ENCODE data around the gene ECHDC3. TPM values are rescaled to one million over a fixed set of nuclear protein-coding genes. Genes with fewer than 3 reads are reported as not detected.
A peak's percentile ranks its signal among the peaks of the same experiment; 100 is the strongest.

ECHDC3 gene
- total and polyA plus RNA-seq, 10 of the 15 experiments (the other 5 are each of a cell fraction or from before 2014, with no cell fraction given): 0.16 to 10.0 (median 6.0) TPM

GRCh38 chr10:11743461-11744338, 1.5 kb downstream of the ECHDC3 start (continued):
- TF ChIP-seq YY1 (IDR thresholded peaks at IDR 0.05; ENCODE audit: low read depth, low read length) (no peak), NFXL1 (IDR thresholded peaks at IDR 0.05; ENCODE audit: borderline replicate concordance) (no peak), TARDBP (IDR thresholded peaks at IDR 0.05; ENCODE audit: borderline replicate concordance) (no peak), SMC3 (IDR thresholded peaks at IDR 0.05; ENCODE audit: borderline replicate concordance, low read length) (no peak), ATF2 (IDR thresholded peaks at IDR 0.05; ENCODE audit: low read length) (no peak), FOXK2 (IDR thresholded peaks at IDR 0.05) (no peak), IKZF1 (conservative IDR thresholded peaks at IDR 0.05) (no peak), SREBF2 (IDR thresholded peaks at IDR 0.05; ENCODE audit: low read length) (no peak), BRCA1 (IDR thresholded peaks at IDR 0.05; ENCODE audit: low read depth, low read length) (no peak)

GRCh38 chr10:11745045-11745444, 2.9 kb downstream of the ECHDC3 start:
- Histone ChIP-seq H3K4me2 (ENCODE audit: control insufficient read depth, insufficient read depth) (no peak overlapping the region), H3K36me3 (ENCODE audit: control insufficient read depth in 2 of 2, insufficient read depth in 2 of 2, low read length in 1 of 2) (no peaks in the 10 kb centered on the region), H3K27me3 (replicated peaks in 1 of 2; ENCODE audit: control insufficient read depth in 2 of 2, insufficient read depth in 2 of 2, low read length in 1 of 2) (no peaks in the 10 kb centered on the region; a peak in 1 of 4 replicates), H3K79me2 (ENCODE audit: control insufficient read depth, insufficient read depth, low read length) (no peaks in the 10 kb centered on the region), H3K27ac (ENCODE audit: control insufficient read depth, insufficient read depth) (no peak overlapping the region), H3K4me1 (ENCODE audit: control insufficient read depth, insufficient read depth, low read length) (peaks cover 5% of the 10 kb centered on the region), H4K20me1 (ENCODE audit: control insufficient read depth, insufficient read depth) (no peaks in the 10 kb centered on the region), H3K9ac (ENCODE audit: control insufficient read depth, insufficient read depth, low read length) (no peak overlapping the region), H3K4me3 (no peak overlapping the region), H3K9me3 (replicated peaks; ENCODE audit: control insufficient read depth, insufficient read depth, low read length) (no peaks in the 10 kb centered on the region), H2AFZ (ENCODE audit: control insufficient read depth, low read depth, low read length) (no peak overlapping the region)
- ChIA-PET POLR2A (no interaction called here), RAD21 (ENCODE audit: unreplicated experiment) (no interaction called here), SMC1A (ENCODE audit: uncharacterized antibody, unreplicated experiment) (interaction anchor here (0.7 kb wide), 1 partner anchor 227 kb away, joined by 3 read pairs; no protein-coding TSS in a partner anchor), CTCF (interaction anchor here (0.6 kb wide), 1 partner anchor 13 kb away, joined by 3 read pairs; no protein-coding TSS in a partner anchor)
- in situ Hi-C loops (cut with MboI) (no loop called here), intact Hi-C loops (cut with micrococcal nuclease; ENCODE audit: unreplicated experiment) (no loop called here)
- no peak for ATAC-seq
- TF ChIP-seq EGR1 (IDR thresholded peaks at IDR 0.05; ENCODE audit: borderline replicate concordance in 1 of 2, low read depth in 2 of 2, low read length in 2 of 2): no peak
- TF ChIP-seq POLR2AphosphoS2 (IDR thresholded peaks at IDR 0.05; ENCODE audit: low read depth, low read length): no peak
- TF ChIP-seq GABPA (IDR thresholded peaks at IDR 0.05; ENCODE audit: low read depth): no peak
- TF ChIP-seq CBX3 (IDR thresholded peaks at IDR 0.05; ENCODE audit: borderline replicate concordance, low read depth): no peak
- no peak for TF ChIP-seq SMAD5 (IDR thresholded peaks at IDR 0.05; ENCODE audit: low read depth)
- no peak for TF ChIP-seq FOXK2 (IDR thresholded peaks at IDR 0.05)
- TF ChIP-seq CTCF (IDR thresholded peaks at IDR 0.05 in 2 of 3, conservative IDR thresholded peaks at IDR 0.05 in 1 of 3; ENCODE audit: control insufficient read depth in 2 of 3, extremely low read depth in 1 of 3, insufficient read depth in 1 of 3, low read depth in 3 of 3, low read length in 3 of 3): no peak
- TF ChIP-seq ATF7 (IDR thresholded peaks at IDR 0.05; ENCODE audit: low read depth): no peak
- no peak for TF ChIP-seq ZNF207 (IDR thresholded peaks at IDR 0.05; ENCODE audit: borderline replicate concordance)
- no peak for TF ChIP-seq ZBED1 (IDR thresholded peaks at IDR 0.05; ENCODE audit: borderline replicate concordance)
- no peak for TF ChIP-seq SREBF2 (IDR thresholded peaks at IDR 0.05; ENCODE audit: low read length)
- no peak for TF ChIP-seq NBN (IDR thresholded peaks at IDR 0.05)
- BruUV-seq (replicated peaks): TSS peak; percentile 41
- DNase-seq (ENCODE audit: low read depth, low spot score): no peak
- no peak for FAIRE-seq
- WGBS (ENCODE audit: insufficient coverage, insufficient replicate concordance, low lambda C conversion rate, missing lambda C conversion rate): 80% methylated on average over 6 of the region's 6 CpGs
